Bronchial epithelial cell (primary cell): ENCODE measurements around the gene SNTB2. TPM values are rescaled to one million over a fixed set of nuclear protein-coding genes. Genes with fewer than 3 reads are reported as not detected.
A peak's percentile ranks its signal among the peaks of the same experiment; 100 is the strongest.
"Not testable (repeated sequence)": the region's sequence is repeated elsewhere in the genome, so short reads cannot be mapped to it uniquely, and the experiment has no call there.

ENCODE experiments used
- DNase-seq: peaks from one replicate; pipeline ENCODE4 v3.0.0-alpha.2; 2010; ENCODE audit warnings: low read depth
- FAIRE-seq: peaks from 2 replicates; lab custom pipeline; 2011; peaks lifted over from hg19 to GRCh38; lab: Jason Lieb, UNC
- H3K27me3 ChIP-seq: 2 replicates; pipeline ENCODE4 v1.5.1; 2011; ENCODE audit warnings: low read length; ENCODE audit not compliant: control insufficient read depth, insufficient read depth
- H3K36me3 ChIP-seq: 2 replicates; pipeline ENCODE4 v1.5.1; 2011; ENCODE audit warnings: low read length; ENCODE audit not compliant: control insufficient read depth, insufficient read depth
- H3K4me3 ChIP-seq: 2 replicates; pipeline ENCODE4 v1.5.1; 2011; ENCODE audit warnings: mild to moderate bottlenecking, low read depth, low read length, control low read depth
- total RNA-seq: library from RNA; depleted of rRNA; stranded (reverse); fragments of >200 nt; gene quantifications from 2 replicates; pipeline ENCODE4 v1.2.1, GENCODE V29; 2014
- TF ChIP-seq, protein P1 (sequence below): IDR thresholded peaks from 2 replicates; pipeline ENCODE4 v1.5.1; 2011; ENCODE audit warnings: mild to moderate bottlenecking, moderate library complexity, low read length, control low read depth, inconsistent platforms; ENCODE audit not compliant: insufficient read depth, severe bottlenecking

SNTB2 gene
- total RNA-seq = 10.5 and 24.3 TPM in 2 replicates

DNA sequence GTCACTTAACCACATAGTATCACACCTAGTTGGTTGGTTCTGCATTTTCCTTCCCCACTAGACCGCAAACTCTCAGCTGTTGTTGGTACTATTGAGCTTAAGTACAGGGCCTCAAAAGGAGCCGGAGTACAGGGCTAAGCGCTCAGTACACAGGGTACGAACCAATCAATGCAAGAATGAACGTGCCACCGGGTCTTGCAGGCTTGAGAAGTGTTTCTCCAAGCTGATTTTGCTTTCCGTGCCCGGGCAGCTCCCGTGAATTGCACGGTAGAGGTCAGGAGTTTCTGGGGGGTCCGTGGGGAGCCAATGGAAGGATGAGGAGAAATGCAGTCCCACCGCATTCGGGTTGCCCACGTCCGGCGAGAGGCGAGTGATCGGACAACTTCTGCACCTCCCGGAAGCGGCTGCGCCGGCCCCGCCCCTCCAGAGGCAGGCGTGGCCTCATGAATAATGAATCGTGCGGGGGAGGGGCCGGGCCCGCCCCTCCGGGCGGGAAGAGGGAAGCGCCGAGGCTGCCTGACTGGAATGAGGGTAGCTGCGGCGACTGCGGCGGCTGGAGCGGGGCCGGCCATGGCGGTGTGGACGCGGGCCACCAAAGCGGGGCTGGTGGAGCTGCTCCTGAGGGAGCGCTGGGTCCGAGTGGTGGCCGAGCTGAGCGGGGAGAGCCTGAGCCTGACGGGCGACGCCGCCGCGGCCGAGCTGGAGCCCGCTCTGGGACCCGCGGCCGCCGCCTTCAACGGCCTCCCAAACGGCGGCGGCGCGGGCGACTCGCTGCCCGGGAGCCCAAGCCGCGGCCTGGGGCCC is at the start of gene SNTB2:
Gene SNTB2, plus strand, starts transcription at position 523 of the 804 bp plus-strand sequence. Its CDS starts 3 bp downstream, at position 526.
- H3K4me3 ChIP-seq = peak within 1 kb of the TSS; percentile 71
- DNase-seq (peak; percentile 79), FAIRE-seq (no peak)
- TF ChIP-seq, protein P1, sequence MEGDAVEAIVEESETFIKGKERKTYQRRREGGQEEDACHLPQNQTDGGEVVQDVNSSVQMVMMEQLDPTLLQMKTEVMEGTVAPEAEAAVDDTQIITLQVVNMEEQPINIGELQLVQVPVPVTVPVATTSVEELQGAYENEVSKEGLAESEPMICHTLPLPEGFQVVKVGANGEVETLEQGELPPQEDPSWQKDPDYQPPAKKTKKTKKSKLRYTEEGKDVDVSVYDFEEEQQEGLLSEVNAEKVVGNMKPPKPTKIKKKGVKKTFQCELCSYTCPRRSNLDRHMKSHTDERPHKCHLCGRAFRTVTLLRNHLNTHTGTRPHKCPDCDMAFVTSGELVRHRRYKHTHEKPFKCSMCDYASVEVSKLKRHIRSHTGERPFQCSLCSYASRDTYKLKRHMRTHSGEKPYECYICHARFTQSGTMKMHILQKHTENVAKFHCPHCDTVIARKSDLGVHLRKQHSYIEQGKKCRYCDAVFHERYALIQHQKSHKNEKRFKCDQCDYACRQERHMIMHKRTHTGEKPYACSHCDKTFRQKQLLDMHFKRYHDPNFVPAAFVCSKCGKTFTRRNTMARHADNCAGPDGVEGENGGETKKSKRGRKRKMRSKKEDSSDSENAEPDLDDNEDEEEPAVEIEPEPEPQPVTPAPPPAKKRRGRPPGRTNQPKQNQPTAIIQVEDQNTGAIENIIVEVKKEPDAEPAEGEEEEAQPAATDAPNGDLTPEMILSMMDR = no peak
- H3K36me3 ChIP-seq = no peaks in the 10 kb centered on the region
- H3K27me3 ChIP-seq = no peaks in the 10 kb centered on the region

DNA sequence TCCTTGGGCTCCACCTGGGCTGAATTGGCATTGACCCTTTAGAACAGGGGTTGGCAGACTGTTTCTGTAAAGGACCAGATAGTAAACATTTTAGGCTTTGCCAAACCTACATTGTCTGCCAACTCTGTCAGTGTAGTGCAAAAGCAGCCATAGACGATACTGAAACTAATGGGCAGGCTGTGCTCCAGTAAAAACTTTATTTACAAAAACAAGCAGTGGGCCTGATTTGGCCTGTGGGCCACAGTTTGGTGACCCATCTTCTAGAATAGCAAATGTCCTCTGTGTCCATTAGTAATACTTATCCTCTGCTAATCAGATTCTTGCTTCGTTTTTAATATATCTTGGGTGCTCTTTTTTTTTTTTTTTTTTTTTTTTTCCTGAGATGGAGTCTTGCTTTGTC is 48.4 kb upstream of the SNTB2 start:
- peaks cover 15% of the 10 kb centered on the region for H3K36me3 ChIP-seq

DNA sequence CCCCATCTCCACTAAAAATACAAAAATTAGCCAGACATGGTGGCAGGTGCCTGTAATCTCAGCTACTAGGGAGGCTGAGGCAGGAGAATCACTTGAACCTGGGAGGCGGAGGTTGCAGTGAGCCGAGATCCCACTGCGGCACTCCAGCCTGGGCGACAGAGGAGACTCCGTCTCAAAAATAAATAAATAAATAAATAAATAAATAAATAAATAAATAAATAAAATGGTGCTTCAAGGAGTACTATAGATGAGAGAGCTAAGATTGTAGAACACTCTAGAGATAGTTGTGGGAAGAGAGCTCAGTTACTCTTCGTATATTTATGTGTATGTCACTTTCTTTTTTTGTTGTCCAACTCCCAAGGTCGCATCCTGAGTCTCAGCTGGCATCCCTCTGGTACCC is 47.5 kb upstream of the SNTB2 start:
- H3K4me3 ChIP-seq, DNase-seq, H3K27me3 ChIP-seq, FAIRE-seq: not testable (repeated sequence)
- H3K36me3 ChIP-seq = peaks cover 15% of the 10 kb centered on the region

More for the DNA sequence above, 48.4 kb upstream of the SNTB2 start:
- FAIRE-seq (no peak), DNase-seq (no peak)
- H3K4me3 ChIP-seq = no peak overlapping the region
- H3K27me3 ChIP-seq = no peaks in the 10 kb centered on the region
- TF ChIP-seq, protein P1 = no peak

DNA sequence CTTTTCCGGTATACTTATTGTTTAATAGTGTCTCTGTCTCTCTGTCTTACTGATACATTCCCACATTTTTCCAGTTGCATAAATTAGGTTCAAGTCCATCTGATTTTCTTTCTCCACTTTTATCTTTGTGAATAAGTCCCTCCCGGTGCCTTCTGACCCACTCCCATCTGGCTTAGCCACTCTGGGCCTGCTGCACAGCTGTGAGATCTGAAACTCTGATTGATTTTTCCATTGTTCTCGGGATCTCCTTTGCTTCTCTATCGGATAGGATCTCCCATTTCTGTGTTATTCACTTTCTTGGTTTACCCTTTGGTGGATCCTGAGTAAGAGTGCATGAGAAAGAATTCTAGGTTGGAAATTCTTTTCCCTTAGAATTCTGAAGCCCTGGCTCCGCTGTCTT is 46.0 kb upstream of the SNTB2 start:
- Histone ChIP-seq H3K4me3 (no peak overlapping the region), H3K27me3 (no peaks in the 10 kb centered on the region), H3K36me3 (peaks cover 15% of the 10 kb centered on the region)
- FAIRE-seq (no peak), DNase-seq (no peak)
- TF ChIP-seq, protein P1 = no peak

DNA sequence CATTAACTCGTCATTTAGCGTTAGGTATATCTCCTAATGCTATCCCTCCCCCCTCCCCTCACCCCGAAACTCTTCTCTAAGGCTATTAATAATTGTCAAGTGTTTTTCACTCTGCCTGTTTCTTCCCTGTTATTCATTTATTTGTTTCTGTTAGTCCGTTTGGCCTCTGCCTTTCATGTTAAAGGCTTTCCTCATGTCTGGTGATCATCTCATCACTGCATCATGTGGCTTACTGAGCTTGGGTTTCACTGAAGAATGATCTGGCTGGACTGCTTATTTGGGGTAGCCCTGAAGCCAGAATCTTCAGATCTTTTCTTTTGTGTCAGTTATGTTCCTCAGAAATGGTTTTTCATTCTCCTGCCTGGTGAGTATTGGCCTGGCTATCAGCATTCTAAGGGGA is 45.0 kb upstream of the SNTB2 start:
- Histone ChIP-seq H3K4me3 (no peak overlapping the region), H3K27me3 (no peaks in the 10 kb centered on the region), H3K36me3 (peaks cover 15% of the 10 kb centered on the region)
- TF ChIP-seq, protein P1 = no peak
- no peak for FAIRE-seq
- no peak for DNase-seq

DNA sequence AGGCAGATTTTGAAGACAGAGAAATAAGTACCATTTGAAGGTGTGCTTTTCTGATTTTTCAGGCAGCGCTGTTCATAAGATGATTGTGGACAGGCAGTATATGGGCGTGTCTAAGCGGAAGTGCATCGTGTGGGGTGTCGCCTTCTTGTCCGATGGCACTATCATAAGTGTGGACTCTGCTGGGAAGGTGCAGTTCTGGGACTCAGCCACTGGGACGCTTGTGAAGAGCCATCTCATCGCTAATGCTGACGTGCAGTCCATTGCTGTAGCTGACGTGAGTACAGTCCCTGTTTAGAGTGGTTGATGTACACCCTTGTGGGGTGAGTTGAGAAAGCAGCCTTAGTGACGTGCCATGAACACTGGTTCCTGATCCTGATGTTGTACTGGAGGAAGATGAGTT is 43.8 kb upstream of the SNTB2 start:
- Histone ChIP-seq H3K36me3 (peaks cover 15% of the 10 kb centered on the region), H3K4me3 (no peak overlapping the region), H3K27me3 (no peaks in the 10 kb centered on the region)
- TF ChIP-seq, protein P1 = no peak
- no peak for DNase-seq
- FAIRE-seq = no peak
